Neural progenitor cell (in vitro differentiated cells): ENCODE measurements around the gene UCN. TPM values are rescaled to one million over a fixed set of nuclear protein-coding genes. Genes with fewer than 3 reads are reported as not detected.
"Not testable (repeated sequence)": the region's sequence is repeated elsewhere in the genome, so short reads cannot be mapped to it uniquely, and the experiment has no call there.

Source experiments
- DNase-seq: peaks from one replicate; pipeline ENCODE4 v3.0.0-alpha.2; 2016; ENCODE audit warnings: low spot score
- H2AFZ ChIP-seq: fragments of 200-600 bp; sonication (generic); replicated peaks from 2 replicates; pipeline ENCODE4 v1.6.1; 2016; ENCODE audit warnings: antibody characterized with exemption
- H3F3A ChIP-seq: fragments of 200-600 bp; sonication (generic); 2 replicates; pipeline ENCODE4 v1.6.1; 2016; ENCODE audit warnings: antibody characterized with exemption, low read depth
- H3K27ac ChIP-seq: fragments of 200-600 bp; sonication (generic); 2 replicates; pipeline ENCODE4 v1.5.1; 2016; ENCODE audit warnings: mild to moderate bottlenecking
- H3K27me3 ChIP-seq: fragments of 200-600 bp; sonication (generic); 2 replicates; pipeline ENCODE4 v1.6.1; 2016; ENCODE audit warnings: mild to moderate bottlenecking, moderate library complexity
- H3K36me3 ChIP-seq: fragments of 200-600 bp; sonication (generic); 2 replicates; pipeline ENCODE4 v1.5.1; 2016
- H3K4me1 ChIP-seq: fragments of 200-600 bp; sonication (generic); 2 replicates; pipeline ENCODE4 v1.6.1; 2016; ENCODE audit warnings: mixed run types
- H3K4me2 ChIP-seq: fragments of 200-600 bp; sonication (generic); 2 replicates; pipeline ENCODE4 v1.6.1; 2016
- H3K4me3 ChIP-seq: fragments of 200-600 bp; sonication (generic); 2 replicates; pipeline ENCODE4 v1.5.1; 2016
- H3K79me2 ChIP-seq: fragments of 200-600 bp; sonication (generic); 2 replicates; pipeline ENCODE4 v1.6.1; 2016; ENCODE audit warnings: low read depth
- H3K9ac ChIP-seq: fragments of 200-600 bp; sonication (generic); 2 replicates; pipeline ENCODE4 v1.6.1; 2016
- H3K9me3 ChIP-seq: fragments of 200-600 bp; sonication (generic); 2 replicates; pipeline ENCODE4 v1.5.1; 2016; ENCODE audit warnings: low read depth
- H4K20me1 ChIP-seq: fragments of 200-600 bp; sonication (generic); 2 replicates; pipeline ENCODE4 v1.6.1; 2016; ENCODE audit warnings: low read depth
- H3K27ac Mint-ChIP-seq: 3 replicates; pipeline ENCODE4 v1.8.0; 2021; ENCODE audit warnings: mixed read lengths
- H3K27me3 Mint-ChIP-seq: 2 replicates; pipeline ENCODE4 v1.8.0; 2022; ENCODE audit warnings: low read depth, mild to moderate bottlenecking, inconsistent platforms, moderate library complexity, mixed read lengths; ENCODE audit not compliant: insufficient read depth
- H3K36me3 Mint-ChIP-seq: 3 replicates; pipeline ENCODE4 v1.8.0; 2021; ENCODE audit warnings: mixed read lengths
- H3K4me1 Mint-ChIP-seq: 3 replicates; pipeline ENCODE4 v1.8.0; 2021; ENCODE audit warnings: mixed read lengths
- H3K4me3 Mint-ChIP-seq: 3 replicates; pipeline ENCODE4 v1.8.0; 2021; ENCODE audit warnings: mild to moderate bottlenecking, moderate library complexity, mixed read lengths
- H3K9me3 Mint-ChIP-seq: 3 replicates; pipeline ENCODE4 v1.8.0; 2020; ENCODE audit warnings: mixed read lengths
- EZH2 ChIP-seq: fragments of 200-600 bp; sonication (generic); IDR thresholded peaks from 2 replicates; pipeline ENCODE4 v1.6.1; 2017; ENCODE audit warnings: antibody characterized with exemption, mild to moderate bottlenecking, moderate library complexity
- EZH2phosphoT487 ChIP-seq: fragments of 200-600 bp; sonication (generic); IDR thresholded peaks from 2 replicates; pipeline ENCODE4 v1.6.1; 2017; ENCODE audit warnings: antibody characterized with exemption
- total RNA-seq: library from RNA; depleted of rRNA; stranded (reverse); fragments of >200 nt; gene quantifications from 2 replicates; pipeline ENCODE4 v1.2.3, GENCODE V29; 2015; ENCODE audit warnings: low replicate concordance
- TF ChIP-seq, protein P1 (sequence below): fragments of 200-600 bp; sonication (generic); IDR thresholded peaks from 2 replicates; pipeline ENCODE4 v1.5.1; 2017; ENCODE audit warnings: antibody characterized with exemption, mild to moderate bottlenecking

The UCN gene
- total RNA-seq, 1 donor from 2014 or later, result 0.56 TPM

GRCh38 chr2:27303093-27304025, 4.9 kb downstream of the UCN start:
- Mint-ChIP-seq H3K4me1 (no peaks in the 10 kb centered on the region), H3K36me3 (no peaks in the 10 kb centered on the region), H3K27ac (no peak overlapping the region), H3K9me3 (no peaks in the 10 kb centered on the region), H3K4me3 (no peak overlapping the region), H3K27me3 (peaks cover 27% of the 10 kb centered on the region)
- peaks cover 6% of the 10 kb centered on the region for H3F3A ChIP-seq
- peaks cover 12% of the 10 kb centered on the region for H3K4me1 ChIP-seq
- peaks cover 23% of the 10 kb centered on the region for H4K20me1 ChIP-seq
- no peaks in the 10 kb centered on the region for H3K9me3 ChIP-seq
- peak overlapping the region; percentile 32 for H3K4me2 ChIP-seq
- no peak overlapping the region for H3K9ac ChIP-seq
- TF ChIP-seq EZH2 (no peak), EZH2phosphoT487 (no peak)
- TF ChIP-seq, protein P1, sequence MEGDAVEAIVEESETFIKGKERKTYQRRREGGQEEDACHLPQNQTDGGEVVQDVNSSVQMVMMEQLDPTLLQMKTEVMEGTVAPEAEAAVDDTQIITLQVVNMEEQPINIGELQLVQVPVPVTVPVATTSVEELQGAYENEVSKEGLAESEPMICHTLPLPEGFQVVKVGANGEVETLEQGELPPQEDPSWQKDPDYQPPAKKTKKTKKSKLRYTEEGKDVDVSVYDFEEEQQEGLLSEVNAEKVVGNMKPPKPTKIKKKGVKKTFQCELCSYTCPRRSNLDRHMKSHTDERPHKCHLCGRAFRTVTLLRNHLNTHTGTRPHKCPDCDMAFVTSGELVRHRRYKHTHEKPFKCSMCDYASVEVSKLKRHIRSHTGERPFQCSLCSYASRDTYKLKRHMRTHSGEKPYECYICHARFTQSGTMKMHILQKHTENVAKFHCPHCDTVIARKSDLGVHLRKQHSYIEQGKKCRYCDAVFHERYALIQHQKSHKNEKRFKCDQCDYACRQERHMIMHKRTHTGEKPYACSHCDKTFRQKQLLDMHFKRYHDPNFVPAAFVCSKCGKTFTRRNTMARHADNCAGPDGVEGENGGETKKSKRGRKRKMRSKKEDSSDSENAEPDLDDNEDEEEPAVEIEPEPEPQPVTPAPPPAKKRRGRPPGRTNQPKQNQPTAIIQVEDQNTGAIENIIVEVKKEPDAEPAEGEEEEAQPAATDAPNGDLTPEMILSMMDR, result peak; percentile 93
- no peaks in the 10 kb centered on the region for H3K79me2 ChIP-seq
- H3K27me3 ChIP-seq, result peaks cover 42% of the 10 kb centered on the region
- no peaks in the 10 kb centered on the region for H3K36me3 ChIP-seq
- no peak overlapping the region for H3K27ac ChIP-seq
- H2AFZ ChIP-seq, result peak overlapping the region; percentile 67
- H3K4me3 ChIP-seq, result no peak overlapping the region
- peak; percentile 85 for DNase-seq

GRCh38 chr2:27300606-27301005, 7.6 kb downstream of the UCN start:
- not testable (repeated sequence) for H3K4me1 ChIP-seq, H3K4me3 ChIP-seq, H3K9me3 Mint-ChIP-seq, H3K36me3 Mint-ChIP-seq, H3K9me3 ChIP-seq, H3K36me3 ChIP-seq, H3K4me2 ChIP-seq, H3K27ac Mint-ChIP-seq, H3K4me1 Mint-ChIP-seq, H4K20me1 ChIP-seq, DNase-seq, H2AFZ ChIP-seq, H3K27ac ChIP-seq, H3K9ac ChIP-seq, H3K79me2 ChIP-seq, H3K4me3 Mint-ChIP-seq, H3F3A ChIP-seq
- H3K27me3 ChIP-seq, result peaks cover 14% of the 10 kb centered on the region
- peaks cover 14% of the 10 kb centered on the region for H3K27me3 Mint-ChIP-seq

GRCh38 chr2:27298391-27299080, 9.7 kb downstream of the UCN start:
- no peak overlapping the region for H3K4me2 ChIP-seq
- no peaks in the 10 kb centered on the region for H3K4me1 ChIP-seq
- no peaks in the 10 kb centered on the region for H3K79me2 ChIP-seq
- DNase-seq, result no peak
- no peaks in the 10 kb centered on the region for H3K4me1 Mint-ChIP-seq
- no peak overlapping the region for H2AFZ ChIP-seq
- no peaks in the 10 kb centered on the region for H4K20me1 ChIP-seq
- H3K36me3 ChIP-seq, result no peaks in the 10 kb centered on the region
- H3K36me3 Mint-ChIP-seq, result no peaks in the 10 kb centered on the region
- TF ChIP-seq EZH2 (no peak), EZH2phosphoT487 (no peak)
- TF ChIP-seq, protein P1, result no peak
- no peak overlapping the region for H3K4me3 ChIP-seq
- no peaks in the 10 kb centered on the region for H3K9me3 ChIP-seq
- H3K9me3 Mint-ChIP-seq, result no peaks in the 10 kb centered on the region
- H3K27me3 ChIP-seq, result no peaks in the 10 kb centered on the region
- no peak overlapping the region for H3K9ac ChIP-seq
- no peak overlapping the region for H3K4me3 Mint-ChIP-seq
- no peaks in the 10 kb centered on the region for H3F3A ChIP-seq
- H3K27ac ChIP-seq, result no peak overlapping the region
- peaks cover 6% of the 10 kb centered on the region for H3K27me3 Mint-ChIP-seq
- no peak overlapping the region for H3K27ac Mint-ChIP-seq
